Right lobe of liver (tissue), 6 donors: ENCODE measurements around the gene CNPY1. TPM values are rescaled to one million over a fixed set of nuclear protein-coding genes. Genes with fewer than 3 reads are reported as not detected.

Experiments
- ATAC-seq, 4 donors: fragments of 200-7000 bp; cut with Tn5 transposase; one replicate each; pipeline ENCODE4 v1.9.1; 2020; ENCODE audit warnings: mild to moderate bottlenecking in 4 of 4, moderate library complexity in 4 of 4
- DNase-seq, 3 donors: peaks; one replicate each; pipeline ENCODE4 v3.0.0-alpha.2; 2020
- H3K27ac ChIP-seq, 3 donors: fragments of 200-600 bp; one replicate each; pipeline ENCODE4 v1.8.0; 2022
- H3K27me3 ChIP-seq, 2 donors: fragments of 200-600 bp; one replicate each; pipeline ENCODE4 v1.8.0; 2022
- H3K36me3 ChIP-seq, 4 donors: fragments of 200-600 bp; sonication (generic) in 1 of 4; one replicate each; pipeline versions ENCODE4 v1.5.1 to v1.8.0; 2017 to 2022; ENCODE audit warnings: control low read depth in 1 of 4
- H3K4me1 ChIP-seq, 4 donors: fragments of 200-600 bp; sonication (generic) in 1 of 4; one replicate each; pipeline versions ENCODE4 v1.5.1 to v1.8.0; 2017 to 2022; ENCODE audit warnings: control low read depth in 1 of 4
- H3K4me3 ChIP-seq, 3 donors: fragments of 200-600 bp; one replicate each; pipeline ENCODE4 v1.8.0; 2022
- H3K9me3 ChIP-seq, 4 donors: fragments of 200-600 bp; sonication (generic) in 1 of 4; one replicate each; pipeline versions ENCODE4 v1.5.1 to v1.8.0; 2017 to 2022; ENCODE audit warnings: control low read depth in 1 of 4
- CTCF ChIP-seq, 4 donors: fragments of 200-600 bp in 3 of 4; fragments of 450-650 bp in 1 of 4; IDR thresholded peaks; one replicate each; pipeline versions ENCODE4 v1.5.1 to v1.8.0; 2016 to 2022; ENCODE audit warnings: antibody characterized with exemption in 4 of 4, mild to moderate bottlenecking in 2 of 4
- POLR2A ChIP-seq: fragments of 450-650 bp; IDR thresholded peaks from one replicate; pipeline ENCODE4 v1.6.1; 2017; ENCODE audit warnings: antibody characterized with exemption, mild to moderate bottlenecking
- WGBS: methylation state at CpG from one replicate; pipeline ENCODE4 v1.1.6; 2018; ENCODE audit warnings: low coverage, low lambda C conversion rate; ENCODE audit not compliant: insufficient coverage; ENCODE audit errors: missing lambda C conversion rate; 5-methylcytosine and 5-hydroxymethylcytosine counted together
- intact Hi-C, 2 donors: fragments of 100-400 bp; cut with DNase I; formaldehyde crosslinking; loops; one replicate each; pipeline versions ENCODE4 v1.11.2 to v1.14.1; 2022
- total RNA-seq, 6 experiments: library from RNA; depleted of rRNA in 2 of 6; stranded (reverse); fragments of >200 nt in 2 of 6; fragmentation: NEBNext Ultra II Directional in 3 of 6; extraction: Animal tissue kit (Norgen Biotek cat#: 25700) in 3 of 6; gene quantifications; one replicate each; pipeline versions ENCODE4 v1.1.0 to v1.2.4, GENCODE V29; 2016 to 2023
- donor health status: DM: no; HTN: yes; CAD: no.
- donor health status: DM: no; HTN: no; CAD: no.
- donor health status: DM: no; HTN: no; CAD: no.
- donor health status: DM: no; HTN: yes; CAD: no.
- donor health status: DM: no; HTN: yes; CAD: no.

Gene CNPY1
- total RNA-seq, 6 experiments from 2014 or later, result 0.19 TPM; not detected in 5

GRCh38 chr7:155469311-155470185, 76.8 kb downstream of the CNPY1 start:
- Histone ChIP-seq H3K27ac (no peak overlapping the region), H3K4me3 (no peak overlapping the region), H3K4me1 (peaks cover 0 to 22% (median 0%) of the 10 kb centered on the region in 4 donors), H3K36me3 (no peaks in the 10 kb centered on the region), H3K9me3 (no peaks in the 10 kb centered on the region), H3K27me3 (peaks cover 28 to 71% of the 10 kb centered on the region in 2 donors)
- DNase-seq (no peak), ATAC-seq (no peak)
- intact Hi-C loops, result no loop called here
- TF ChIP-seq POLR2A (no peak), CTCF (IDR thresholded peaks at IDR 0.05) (no peak)
- 3% methylated on average over 9 of the region's 12 CpGs for WGBS

GRCh38 chr7:155468785-155469148, 77.6 kb downstream of the CNPY1 start:
- intact Hi-C loops, result no loop called here
- no peaks in the 10 kb centered on the region for H3K9me3 ChIP-seq
- H3K4me1 ChIP-seq, result peaks cover 0 to 22% (median 0%) of the 10 kb centered on the region in 4 donors
- H3K4me3 ChIP-seq, result no peak overlapping the region
- no peak for TF ChIP-seq CTCF (IDR thresholded peaks at IDR 0.05)
- TF ChIP-seq POLR2A, result no peak
- no peak for ATAC-seq
- WGBS, result 11% methylated on average over 10 of the region's 10 CpGs
- peaks cover 28 to 79% of the 10 kb centered on the region in 2 donors for H3K27me3 ChIP-seq
- DNase-seq, result no peak
- no peaks in the 10 kb centered on the region for H3K36me3 ChIP-seq
- no peak overlapping the region for H3K27ac ChIP-seq

DNA sequence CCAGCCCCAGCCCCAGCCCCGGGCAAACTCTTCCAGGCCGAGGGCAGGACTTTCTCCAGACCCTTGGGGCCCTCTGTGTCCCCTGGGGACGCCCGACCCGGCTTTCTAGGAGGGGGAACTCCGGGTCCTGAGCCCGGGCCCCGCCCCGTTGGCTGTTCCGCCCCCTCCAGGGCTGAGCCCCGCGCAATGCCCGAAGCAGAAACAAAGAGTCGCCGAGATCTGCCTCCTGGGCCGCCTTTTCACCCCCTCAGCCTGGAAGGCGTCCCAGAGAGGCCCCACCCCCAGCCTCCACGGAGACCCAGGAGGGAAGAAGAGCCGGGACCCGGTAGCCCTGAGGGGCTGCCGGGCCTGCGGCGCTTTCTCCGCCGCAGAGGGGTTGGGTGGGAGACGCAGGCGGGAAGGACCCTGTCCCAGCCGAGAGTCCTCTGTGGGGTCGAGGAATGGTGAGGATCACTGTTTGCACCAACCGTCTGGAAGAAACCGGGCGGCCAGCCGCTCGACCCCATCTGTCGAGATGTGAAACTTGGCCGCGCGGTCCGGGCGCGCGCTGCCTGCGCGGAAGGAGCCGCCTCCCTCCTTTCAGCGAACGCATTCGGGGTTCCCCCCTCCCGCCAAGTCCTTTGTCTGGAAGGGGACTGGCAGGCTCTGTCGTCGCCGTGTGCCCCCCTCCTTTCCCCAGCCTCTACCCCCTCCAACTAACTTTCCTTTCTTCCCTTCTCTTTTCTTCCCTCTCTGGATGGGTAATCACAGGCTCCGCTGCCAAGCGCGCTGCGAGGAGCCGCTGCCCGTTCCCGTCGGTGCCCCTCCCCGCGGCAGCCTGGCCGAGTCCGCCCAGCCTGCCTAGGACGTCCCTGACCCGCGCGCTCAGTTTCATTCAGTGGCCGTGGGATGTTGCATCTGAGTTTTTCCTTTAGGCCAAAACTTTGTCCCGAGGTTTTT, 78.2 kb downstream of the CNPY1 start:
- peak; percentile 16 to 43 (median 28) for ATAC-seq
- Histone ChIP-seq H3K4me3 (no peak overlapping the region), H3K36me3 (no peaks in the 10 kb centered on the region), H3K4me1 (peaks cover 0 to 22% (median 0%) of the 10 kb centered on the region in 4 donors), H3K27ac (no peak overlapping the region), H3K27me3 (peaks cover 28 to 83% of the 10 kb centered on the region in 2 donors), H3K9me3 (no peaks in the 10 kb centered on the region)
- DNase-seq, result no peak
- WGBS, result 5% methylated on average over 34 of the region's 70 CpGs
- no peak for TF ChIP-seq CTCF (IDR thresholded peaks at IDR 0.05)
- no peak for TF ChIP-seq POLR2A
- intact Hi-C loops, result no loop called here

- Histone ChIP-seq H3K27ac (no peak overlapping the region), H3K27me3 (peaks cover 33 to 88% of the 10 kb centered on the region in 2 donors), H3K4me3 (no peak overlapping the region), H3K36me3 (no peaks in the 10 kb centered on the region), H3K4me1 (peaks cover 0 to 22% (median 0%) of the 10 kb centered on the region in 4 donors), H3K9me3 (no peaks in the 10 kb centered on the region)
- TF ChIP-seq CTCF (IDR thresholded peaks at IDR 0.05), result no peak
- no peak for TF ChIP-seq POLR2A
- intact Hi-C loops, result no loop called here
- WGBS, result 5% methylated on average over 28 of the region's 78 CpGs
- ATAC-seq (peak; percentile 6 to 50 (median 35)), DNase-seq (no peak)
These were observed 79.3 kb downstream of the CNPY1 start for GRCh38 chr7:155466814-155467733.
